ENCODE results near the gene ADAM10.
A peak's percentile ranks its signal among the peaks of the same experiment; 100 is the strongest.
"Not testable (repeated sequence)": the region's sequence is repeated elsewhere in the genome, so short reads cannot be mapped to it uniquely, and the experiment has no call there.

Gene ADAM10

GRCh38 chr15:58628206-58628947 is 121.1 kb downstream of the ADAM10 start:
- peak overlapping the region; percentile 77 to 82 for H3K4me3 Mint-ChIP-seq
- peak overlapping the region; percentile 96 to 99 for H3K27ac Mint-ChIP-seq
- peak; percentile 50 for ATAC-seq
- peaks cover 37% of the 10 kb centered on the region for H3K4me1 Mint-ChIP-seq
- H3K9me3 Mint-ChIP-seq, result no peaks in the 10 kb centered on the region
- DNase-seq, result no peak
- H3K27me3 Mint-ChIP-seq, result no peaks in the 10 kb centered on the region

- peaks cover 44% of the 10 kb centered on the region for H3K4me1 Mint-ChIP-seq
- peak overlapping the region; percentile 77 to 82 for H3K4me3 Mint-ChIP-seq
- no peaks in the 10 kb centered on the region for H3K27me3 Mint-ChIP-seq
- ATAC-seq, result no peak
- H3K27ac Mint-ChIP-seq, result peak overlapping the region; percentile 96 to 99
- H3K9me3 Mint-ChIP-seq, result no peaks in the 10 kb centered on the region
- no peak for DNase-seq
These were observed 121.8 kb downstream of the ADAM10 start for GRCh38 chr15:58627701-58628100.

- Mint-ChIP-seq H3K27ac (peak overlapping the region in 1 of 2 donors; percentile 99), H3K27me3 (no peaks in the 10 kb centered on the region), H3K9me3 (no peaks in the 10 kb centered on the region), H3K4me3 (peak overlapping the region in 1 of 2 donors; percentile 82), H3K4me1 (peaks cover 44% of the 10 kb centered on the region)
- DNase-seq (no peak), ATAC-seq (no peak)
These were observed 122.5 kb downstream of the ADAM10 start for GRCh38 chr15:58627046-58627445.

- no peaks in the 10 kb centered on the region for H3K27me3 Mint-ChIP-seq
- ATAC-seq (no peak), DNase-seq (no peak)
- H3K9me3 Mint-ChIP-seq, result no peaks in the 10 kb centered on the region
- no peak overlapping the region for H3K4me3 Mint-ChIP-seq
- H3K27ac Mint-ChIP-seq, result no peak overlapping the region
- H3K4me1 Mint-ChIP-seq, result peaks cover 40% of the 10 kb centered on the region
These were observed 123.1 kb downstream of the ADAM10 start for GRCh38 chr15:58626378-58626777.

- no peak for ATAC-seq
- no peak for DNase-seq
- Mint-ChIP-seq H3K27ac (no peak overlapping the region), H3K4me3 (no peak overlapping the region), H3K4me1 (peaks cover 27% of the 10 kb centered on the region), H3K9me3 (peaks cover 0 to 7% of the 10 kb centered on the region in 2 donors), H3K27me3 (no peaks in the 10 kb centered on the region)
These were observed 126.6 kb downstream of the ADAM10 start for GRCh38 chr15:58622877-58623276.

GRCh38 chr15:58620268-58620667 is 129.2 kb downstream of the ADAM10 start:
- ATAC-seq, H3K27ac Mint-ChIP-seq, H3K27me3 Mint-ChIP-seq, H3K4me1 Mint-ChIP-seq, DNase-seq, H3K4me3 Mint-ChIP-seq: not testable (repeated sequence)
- peaks cover 7 to 16% of the 10 kb centered on the region in 2 donors for H3K9me3 Mint-ChIP-seq

- DNase-seq (no peak), ATAC-seq (no peak)
- no peaks in the 10 kb centered on the region for H3K27me3 Mint-ChIP-seq
- no peak overlapping the region for H3K27ac Mint-ChIP-seq
- peaks cover 27 to 35% of the 10 kb centered on the region in 2 donors for H3K9me3 Mint-ChIP-seq
- peaks cover 7% of the 10 kb centered on the region for H3K4me1 Mint-ChIP-seq
- H3K4me3 Mint-ChIP-seq, result no peak overlapping the region
These were observed 133.3 kb downstream of the ADAM10 start for GRCh38 chr15:58616171-58616570.

- H3K27ac Mint-ChIP-seq, result peak overlapping the region; percentile 12 to 75
- no peak for ATAC-seq
These were observed 137.5 kb downstream of the ADAM10 start for GRCh38 chr15:58611731-58612676.

GRCh38 chr15:58608711-58609110 is 140.8 kb downstream of the ADAM10 start:
- ATAC-seq (no peak), DNase-seq (no peak)
- Mint-ChIP-seq H3K27ac (no peak overlapping the region), H3K27me3 (no peaks in the 10 kb centered on the region), H3K4me3 (no peak overlapping the region), H3K9me3 (peaks cover 6 to 7% of the 10 kb centered on the region in 2 donors), H3K4me1 (peaks cover 27% of the 10 kb centered on the region)

More at GRCh38 chr15:58611731-58612676, 137.5 kb downstream of the ADAM10 start:
- peaks cover 20 to 29% of the 10 kb centered on the region in 2 donors for H3K9me3 Mint-ChIP-seq
- no peaks in the 10 kb centered on the region for H3K27me3 Mint-ChIP-seq
- DNase-seq, result no peak
- H3K4me1 Mint-ChIP-seq, result peaks cover 22% of the 10 kb centered on the region
- H3K4me3 Mint-ChIP-seq, result no peak overlapping the region

- H3K27ac Mint-ChIP-seq, result no peak overlapping the region
- no peak overlapping the region for H3K4me3 Mint-ChIP-seq
- H3K9me3 Mint-ChIP-seq, result peaks cover under 1 to 1% of the 10 kb centered on the region in 2 donors
- DNase-seq, result no peak
- no peaks in the 10 kb centered on the region for H3K27me3 Mint-ChIP-seq
- peak; percentile 43 for ATAC-seq
- H3K4me1 Mint-ChIP-seq, result peaks cover 27% of the 10 kb centered on the region
These were observed 141.3 kb downstream of the ADAM10 start for GRCh38 chr15:58608129-58608590.

GRCh38 chr15:58606577-58607080 is 142.9 kb downstream of the ADAM10 start:
- ATAC-seq, result no peak
- Mint-ChIP-seq H3K27ac (no peak overlapping the region), H3K4me1 (peaks cover 20% of the 10 kb centered on the region), H3K4me3 (no peak overlapping the region), H3K9me3 (no peaks in the 10 kb centered on the region), H3K27me3 (no peaks in the 10 kb centered on the region)
- DNase-seq, result no peak

GRCh38 chr15:58605931-58606530 is 143.5 kb downstream of the ADAM10 start:
- H3K4me1 Mint-ChIP-seq, result peaks cover 20% of the 10 kb centered on the region
- peak overlapping the region in 1 of 2 donors; percentile 34 for H3K27ac Mint-ChIP-seq
- ATAC-seq, result no peak
- no peaks in the 10 kb centered on the region for H3K27me3 Mint-ChIP-seq
- no peak overlapping the region for H3K4me3 Mint-ChIP-seq
- H3K9me3 Mint-ChIP-seq, result no peaks in the 10 kb centered on the region
- no peak for DNase-seq

GRCh38 chr15:58604455-58604923 is 145.0 kb downstream of the ADAM10 start:
- DNase-seq, result no peak
- Mint-ChIP-seq H3K4me3 (no peak overlapping the region), H3K27me3 (no peaks in the 10 kb centered on the region), H3K4me1 (peaks cover 20% of the 10 kb centered on the region), H3K27ac (no peak overlapping the region), H3K9me3 (no peaks in the 10 kb centered on the region)
- no peak for ATAC-seq

GRCh38 chr15:58603927-58604326 is 145.6 kb downstream of the ADAM10 start:
- peaks cover 20% of the 10 kb centered on the region for H3K4me1 Mint-ChIP-seq
- not testable (repeated sequence) for ATAC-seq, H3K4me3 Mint-ChIP-seq, H3K27me3 Mint-ChIP-seq, H3K9me3 Mint-ChIP-seq, H3K27ac Mint-ChIP-seq, DNase-seq

- Mint-ChIP-seq H3K4me3 (no peak overlapping the region), H3K27ac (no peak overlapping the region), H3K27me3 (no peaks in the 10 kb centered on the region), H3K9me3 (no peaks in the 10 kb centered on the region), H3K4me1 (peaks cover 11% of the 10 kb centered on the region)
- no peak for ATAC-seq
- no peak for DNase-seq
These were observed 146.7 kb downstream of the ADAM10 start for GRCh38 chr15:58602823-58603222.
